Measurements from ENCODE around the gene DNAH2. TPM values are rescaled to one million over a fixed set of nuclear protein-coding genes. Genes with fewer than 3 reads are reported as not detected.

DNAH2 gene
- 10 to 100 TPM; 11.7 to 22.7 TPM for total RNA-seq
- 24.9 TPM for polyA plus RNA-seq (ENCODE audit: insufficient read depth, low read depth, low replicate concordance)
- long read RNA-seq, donor 1: 0 reads
- long read RNA-seq, donor 2: 0 reads

- no peaks in the 10 kb centered on the region for H3K27me3 ChIP-seq
- no peak within 1 kb of the TSS for H3K27ac ChIP-seq
- TF ChIP-seq POLR2A (IDR thresholded peaks at IDR 0.05): no peak
- TF ChIP-seq, protein P1, sequence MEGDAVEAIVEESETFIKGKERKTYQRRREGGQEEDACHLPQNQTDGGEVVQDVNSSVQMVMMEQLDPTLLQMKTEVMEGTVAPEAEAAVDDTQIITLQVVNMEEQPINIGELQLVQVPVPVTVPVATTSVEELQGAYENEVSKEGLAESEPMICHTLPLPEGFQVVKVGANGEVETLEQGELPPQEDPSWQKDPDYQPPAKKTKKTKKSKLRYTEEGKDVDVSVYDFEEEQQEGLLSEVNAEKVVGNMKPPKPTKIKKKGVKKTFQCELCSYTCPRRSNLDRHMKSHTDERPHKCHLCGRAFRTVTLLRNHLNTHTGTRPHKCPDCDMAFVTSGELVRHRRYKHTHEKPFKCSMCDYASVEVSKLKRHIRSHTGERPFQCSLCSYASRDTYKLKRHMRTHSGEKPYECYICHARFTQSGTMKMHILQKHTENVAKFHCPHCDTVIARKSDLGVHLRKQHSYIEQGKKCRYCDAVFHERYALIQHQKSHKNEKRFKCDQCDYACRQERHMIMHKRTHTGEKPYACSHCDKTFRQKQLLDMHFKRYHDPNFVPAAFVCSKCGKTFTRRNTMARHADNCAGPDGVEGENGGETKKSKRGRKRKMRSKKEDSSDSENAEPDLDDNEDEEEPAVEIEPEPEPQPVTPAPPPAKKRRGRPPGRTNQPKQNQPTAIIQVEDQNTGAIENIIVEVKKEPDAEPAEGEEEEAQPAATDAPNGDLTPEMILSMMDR (IDR thresholded peaks at IDR 0.05): peak in 2 of 3 experiments; percentile 21 to 35
- H3K36me3 ChIP-seq (ENCODE audit: low read depth, missing control alignments): no peaks in the 10 kb centered on the region
- peak within 1 kb of the TSS; percentile 49 to 71 for H3K4me3 ChIP-seq
- intact Hi-C loops (cut with DNase I; ENCODE audit: low total_unique reads): no loop called here
- DNase-seq: peak; percentile 82
- H3K4me1 ChIP-seq: peaks cover 12% of the 10 kb centered on the region
- 1% methylated on average over 26 to 63 of the region's 64 CpGs for WGBS, 2 donors
- H3K9me3 ChIP-seq: no peaks in the 10 kb centered on the region
Observed at GRCh38 chr17:7716901-7717755, at the start of gene DNAH2. Gene DNAH2, plus strand, starts transcription at chr17:7717744. Its CDS starts 1,991 bp downstream, at chr17:7719735.

- no peaks in the 10 kb centered on the region for H3K36me3 ChIP-seq (ENCODE audit: low read depth, missing control alignments)
- H3K27ac ChIP-seq: no peak overlapping the region
- H3K4me1 ChIP-seq: no peaks in the 10 kb centered on the region
- H3K27me3 ChIP-seq: no peaks in the 10 kb centered on the region
- WGBS, 2 donors: 89 to 92% methylated on average over 7 of the region's 7 CpGs
- intact Hi-C loops (cut with DNase I; ENCODE audit: low total_unique reads): no loop called here
- no peak for DNase-seq
- no peak overlapping the region for H3K4me3 ChIP-seq
- H3K9me3 ChIP-seq: no peaks in the 10 kb centered on the region
- TF ChIP-seq POLR2A (IDR thresholded peaks at IDR 0.05): no peak
- TF ChIP-seq, protein P1 (IDR thresholded peaks at IDR 0.05): no peak
Observed at GRCh38 chr17:7668482-7668881, 49.1 kb upstream of the DNAH2 start.

DNA sequence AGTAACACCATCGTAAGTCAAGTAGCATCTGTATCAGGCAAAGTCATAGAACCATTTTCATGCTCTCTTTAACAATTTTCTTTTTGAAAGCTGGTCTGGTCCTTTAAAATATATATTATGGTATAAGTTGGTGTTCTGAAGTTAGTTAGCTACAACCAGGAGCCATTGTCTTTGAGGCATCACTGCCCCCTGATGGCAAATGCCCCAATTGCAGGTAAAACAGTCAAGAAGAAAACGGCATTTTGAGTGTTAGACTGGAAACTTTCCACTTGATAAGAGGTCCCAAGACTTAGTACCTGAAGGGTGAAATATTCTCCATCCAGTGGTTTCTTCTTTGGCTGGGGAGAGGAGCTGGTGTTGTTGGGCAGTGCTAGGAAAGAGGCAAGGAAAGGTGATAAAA is 44.3 kb upstream of the DNAH2 start:
- Histone ChIP-seq H3K9me3 (no peaks in the 10 kb centered on the region), H3K36me3 (ENCODE audit: low read depth, missing control alignments) (no peaks in the 10 kb centered on the region), H3K27ac (no peak overlapping the region), H3K4me1 (no peaks in the 10 kb centered on the region), H3K4me3 (no peak overlapping the region), H3K27me3 (no peaks in the 10 kb centered on the region)
- TF ChIP-seq, protein P1 (IDR thresholded peaks at IDR 0.05): peak in 1 of 3 experiments; percentile 25
- TF ChIP-seq POLR2A (IDR thresholded peaks at IDR 0.05): no peak
- intact Hi-C loops (cut with DNase I; ENCODE audit: low total_unique reads): no loop called here
- no peak for DNase-seq
- 93 to 96% methylated on average over 2 of the region's 2 CpGs for WGBS, 2 donors

- no peak overlapping the region for H3K4me3 ChIP-seq
- no peaks in the 10 kb centered on the region for H3K36me3 ChIP-seq (ENCODE audit: low read depth, missing control alignments)
- intact Hi-C loops (cut with DNase I; ENCODE audit: low total_unique reads): no loop called here
Observed at GRCh38 chr17:7674934-7675333, 42.6 kb upstream of the DNAH2 start.

GRCh38 chr17:7676533-7676932 is 41.0 kb upstream of the DNAH2 start:
- H3K27me3 ChIP-seq: no peaks in the 10 kb centered on the region
- no peak overlapping the region for H3K27ac ChIP-seq
- WGBS, 2 donors: 91% methylated on average over 5 of the region's 5 CpGs
- H3K4me1 ChIP-seq: no peaks in the 10 kb centered on the region
- TF ChIP-seq POLR2A (IDR thresholded peaks at IDR 0.05): no peak
- TF ChIP-seq, protein P1 (IDR thresholded peaks at IDR 0.05): no peak
- intact Hi-C loops (cut with DNase I; ENCODE audit: low total_unique reads): no loop called here
- no peak overlapping the region for H3K4me3 ChIP-seq
- no peak for DNase-seq
- no peaks in the 10 kb centered on the region for H3K9me3 ChIP-seq
- H3K36me3 ChIP-seq (ENCODE audit: low read depth, missing control alignments): no peaks in the 10 kb centered on the region

More at GRCh38 chr17:7674934-7675333, 42.6 kb upstream of the DNAH2 start:
- no peaks in the 10 kb centered on the region for H3K9me3 ChIP-seq
- no peak overlapping the region for H3K27ac ChIP-seq
- H3K27me3 ChIP-seq: no peaks in the 10 kb centered on the region
- H3K4me1 ChIP-seq: no peaks in the 10 kb centered on the region
- TF ChIP-seq POLR2A (IDR thresholded peaks at IDR 0.05): no peak
- DNase-seq: no peak
- 86 to 88% methylated on average over 14 of the region's 14 CpGs for WGBS, 2 donors

All from testis (tissue), 5 donors.